Activated B cell treated with CpG ODN at 0.5 μM for 24 hours (primary cell): ENCODE data around the gene STX10. TPM values are rescaled to one million over a fixed set of nuclear protein-coding genes. Genes with fewer than 3 reads are reported as not detected.
A peak's percentile ranks its signal among the peaks of the same experiment; 100 is the strongest.

Experiments
- ATAC-seq: fragments of 200-7000 bp; cut with Tn5 transposase; one replicate; pipeline ENCODE4 v1.10.0; 2021; ENCODE audit warnings: low read depth, mild to moderate bottlenecking, moderate library complexity
- CTCF ChIA-PET: fragments of 350-600 bp; sonication (Branson Sonifier 250); formaldehyde crosslinking; loops from one replicate; lab custom pipeline; 2021; ENCODE audit warnings: antibody characterized with exemption; lab: Charles Lee
- POLR2A ChIA-PET: fragments of 350-600 bp; sonication (Branson Sonifier 250); formaldehyde crosslinking; loops from one replicate; lab custom pipeline; 2021; ENCODE audit warnings: antibody characterized with exemption; lab: Charles Lee
- DNase-seq: peaks from one replicate; pipeline ENCODE4 v3.0.0; 2022
- H3K27ac Mint-ChIP-seq: one replicate; pipeline ENCODE4 v1.8.0; 2020; ENCODE audit warnings: mixed read lengths
- H3K27me3 Mint-ChIP-seq: one replicate; pipeline ENCODE4 v1.8.0; 2021; ENCODE audit warnings: mixed read lengths
- H3K36me3 Mint-ChIP-seq: one replicate; pipeline ENCODE4 v1.8.0; 2021; ENCODE audit warnings: low read depth, mixed read lengths
- H3K4me1 Mint-ChIP-seq: one replicate; pipeline ENCODE4 v1.8.0; 2021; ENCODE audit warnings: mixed read lengths
- H3K4me3 Mint-ChIP-seq: one replicate; pipeline ENCODE4 v1.8.0; 2020; ENCODE audit warnings: mild to moderate bottlenecking, mixed read lengths
- H3K9me3 Mint-ChIP-seq: one replicate; pipeline ENCODE4 v1.8.0; 2020; ENCODE audit warnings: mixed read lengths
- CTCF ChIP-seq: fragments of 200-600 bp; IDR thresholded peaks from one replicate; pipeline ENCODE4 v1.8.0; 2022; ENCODE audit warnings: antibody characterized with exemption, mild to moderate bottlenecking
- intact Hi-C: fragments of 100-400 bp; cut with micrococcal nuclease; formaldehyde crosslinking; loops from one replicate; pipeline ENCODE4 v1.15.1; 2024
- total RNA-seq: library from RNA; stranded (reverse); gene quantifications from 2 replicates; pipeline ENCODE4 v1.2.3, GENCODE V29; 2022

STX10 gene
- total RNA-seq, 1 donor from 2014 or later, result 43.6 TPM

- Mint-ChIP-seq H3K4me1 (peaks cover 57% of the 10 kb centered on the region), H3K36me3 (no peaks in the 10 kb centered on the region), H3K27me3 (no peaks in the 10 kb centered on the region), H3K4me3 (no peak overlapping the region), H3K9me3 (no peaks in the 10 kb centered on the region), H3K27ac (no peak overlapping the region)
- no peak for TF ChIP-seq CTCF
- intact Hi-C loops, result no loop called here
- ChIA-PET POLR2A (interaction anchor here (0.5 to 3.6 kb wide), 8 partner anchors 9 to 219 kb away, joined by 3 to 16 read pairs (median 8); partner anchors contain the start of genes IER2 and STX10), CTCF (interaction anchor here (1.6 kb wide), 2 partner anchors 19 to 21 kb away, joined by 3 to 4 read pairs; no protein-coding TSS in a partner anchor)
- no peak for ATAC-seq
- DNase-seq, result no peak
Observed at GRCh38 chr19:13176345-13176744, 26.2 kb upstream of the STX10 start.

GRCh38 chr19:13173139-13173737 is 23.1 kb upstream of the STX10 start:
- peak overlapping the region; percentile 69 for H3K4me3 Mint-ChIP-seq
- ATAC-seq (no peak), DNase-seq (no peak)
- no peaks in the 10 kb centered on the region for H3K27me3 Mint-ChIP-seq
- H3K36me3 Mint-ChIP-seq, result no peaks in the 10 kb centered on the region
- H3K9me3 Mint-ChIP-seq, result no peaks in the 10 kb centered on the region
- peaks cover 71% of the 10 kb centered on the region for H3K4me1 Mint-ChIP-seq
- TF ChIP-seq CTCF, result no peak
- intact Hi-C loops, result no loop called here
- ChIA-PET POLR2A (interaction anchor here (0.5 to 2.1 kb wide), 8 partner anchors 9 to 1347 kb away, joined by 3 to 17 read pairs (median 6); no protein-coding TSS in a partner anchor), CTCF (interaction anchor here (1.2 kb wide), 1 partner anchor 17 kb away, joined by 3 read pairs; no protein-coding TSS in a partner anchor)
- H3K27ac Mint-ChIP-seq, result peak overlapping the region; percentile 88

- POLR2A ChIA-PET, result interaction anchor here (0.5 to 2.1 kb wide), 9 partner anchors 9 to 1347 kb away, joined by 3 to 17 read pairs (median 6); no protein-coding TSS in a partner anchor
- TF ChIP-seq CTCF, result no peak
- peak; percentile 16 for ATAC-seq
- no peak for DNase-seq
- H3K4me1 Mint-ChIP-seq, result peaks cover 74% of the 10 kb centered on the region
- intact Hi-C loops, result no loop called here
- H3K4me3 Mint-ChIP-seq, result peak overlapping the region; percentile 69
- CTCF ChIA-PET, result no interaction called here
- no peaks in the 10 kb centered on the region for H3K36me3 Mint-ChIP-seq
- no peaks in the 10 kb centered on the region for H3K9me3 Mint-ChIP-seq
- H3K27me3 Mint-ChIP-seq, result no peaks in the 10 kb centered on the region
- H3K27ac Mint-ChIP-seq, result peak overlapping the region; percentile 88
Observed at GRCh38 chr19:13172346-13173138, 22.4 kb upstream of the STX10 start.

GRCh38 chr19:13171146-13171545 is 21.0 kb upstream of the STX10 start:
- Mint-ChIP-seq H3K27ac (peak overlapping the region; percentile 98), H3K4me1 (peaks cover 79% of the 10 kb centered on the region), H3K9me3 (no peaks in the 10 kb centered on the region), H3K27me3 (no peaks in the 10 kb centered on the region), H3K4me3 (peak overlapping the region; percentile 5), H3K36me3 (no peaks in the 10 kb centered on the region)
- ChIA-PET CTCF (interaction anchor here (5.3 to 5.5 kb wide), 2 partner anchors 15 to 24 kb away, joined by 33 to 38 read pairs; no protein-coding TSS in a partner anchor), POLR2A (interaction anchor here (0.7 to 11.6 kb wide), 5 partner anchors 11 to 24 kb away, joined by 3 to 258 read pairs (median 4); partner anchors contain the start of genes IER2 and STX10)
- ATAC-seq (no peak), DNase-seq (no peak)
- intact Hi-C loops, result no loop called here
- TF ChIP-seq CTCF, result no peak
